ENCODE data around the gene CRKL. TPM values are rescaled to one million over a fixed set of nuclear protein-coding genes. Genes with fewer than 3 reads are reported as not detected.

The CRKL gene
- total RNA-seq, 1 donor: 38.4 TPM

- TF ChIP-seq, protein P1, sequence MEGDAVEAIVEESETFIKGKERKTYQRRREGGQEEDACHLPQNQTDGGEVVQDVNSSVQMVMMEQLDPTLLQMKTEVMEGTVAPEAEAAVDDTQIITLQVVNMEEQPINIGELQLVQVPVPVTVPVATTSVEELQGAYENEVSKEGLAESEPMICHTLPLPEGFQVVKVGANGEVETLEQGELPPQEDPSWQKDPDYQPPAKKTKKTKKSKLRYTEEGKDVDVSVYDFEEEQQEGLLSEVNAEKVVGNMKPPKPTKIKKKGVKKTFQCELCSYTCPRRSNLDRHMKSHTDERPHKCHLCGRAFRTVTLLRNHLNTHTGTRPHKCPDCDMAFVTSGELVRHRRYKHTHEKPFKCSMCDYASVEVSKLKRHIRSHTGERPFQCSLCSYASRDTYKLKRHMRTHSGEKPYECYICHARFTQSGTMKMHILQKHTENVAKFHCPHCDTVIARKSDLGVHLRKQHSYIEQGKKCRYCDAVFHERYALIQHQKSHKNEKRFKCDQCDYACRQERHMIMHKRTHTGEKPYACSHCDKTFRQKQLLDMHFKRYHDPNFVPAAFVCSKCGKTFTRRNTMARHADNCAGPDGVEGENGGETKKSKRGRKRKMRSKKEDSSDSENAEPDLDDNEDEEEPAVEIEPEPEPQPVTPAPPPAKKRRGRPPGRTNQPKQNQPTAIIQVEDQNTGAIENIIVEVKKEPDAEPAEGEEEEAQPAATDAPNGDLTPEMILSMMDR (IDR thresholded peaks at IDR 0.05; ENCODE audit: extremely low read depth, low read depth, low read length): no peak
- H3K27ac ChIP-seq (ENCODE audit: low read depth, low read length): no peak overlapping the region
- H3K4me1 ChIP-seq (ENCODE audit: insufficient read depth, low read length): peaks cover 26% of the 10 kb centered on the region
- peaks cover 7% of the 10 kb centered on the region for H3K9me3 ChIP-seq (ENCODE audit: low read depth, low read length)
- no peak for DNase-seq (ENCODE audit: insufficient read length, low spot score, missing footprints)
- no peaks in the 10 kb centered on the region for H3K36me3 ChIP-seq (ENCODE audit: insufficient read depth, low read length)
- no peak overlapping the region for H3K4me2 ChIP-seq (ENCODE audit: insufficient read depth, low read length)
- H3K27me3 ChIP-seq (ENCODE audit: insufficient read depth, low read length): no peaks in the 10 kb centered on the region
- H3K4me3 ChIP-seq (ENCODE audit: insufficient read depth, low read length): no peak overlapping the region
- H2AFZ ChIP-seq (ENCODE audit: low read length): no peak overlapping the region
- no peaks in the 10 kb centered on the region for H4K20me1 ChIP-seq (ENCODE audit: insufficient read depth, low read length)
- H3K79me2 ChIP-seq (ENCODE audit: insufficient read depth, low read length): peaks cover 15% of the 10 kb centered on the region
Measured at GRCh38 chr22:20978419-20978818, 61.2 kb downstream of the CRKL start.

DNA sequence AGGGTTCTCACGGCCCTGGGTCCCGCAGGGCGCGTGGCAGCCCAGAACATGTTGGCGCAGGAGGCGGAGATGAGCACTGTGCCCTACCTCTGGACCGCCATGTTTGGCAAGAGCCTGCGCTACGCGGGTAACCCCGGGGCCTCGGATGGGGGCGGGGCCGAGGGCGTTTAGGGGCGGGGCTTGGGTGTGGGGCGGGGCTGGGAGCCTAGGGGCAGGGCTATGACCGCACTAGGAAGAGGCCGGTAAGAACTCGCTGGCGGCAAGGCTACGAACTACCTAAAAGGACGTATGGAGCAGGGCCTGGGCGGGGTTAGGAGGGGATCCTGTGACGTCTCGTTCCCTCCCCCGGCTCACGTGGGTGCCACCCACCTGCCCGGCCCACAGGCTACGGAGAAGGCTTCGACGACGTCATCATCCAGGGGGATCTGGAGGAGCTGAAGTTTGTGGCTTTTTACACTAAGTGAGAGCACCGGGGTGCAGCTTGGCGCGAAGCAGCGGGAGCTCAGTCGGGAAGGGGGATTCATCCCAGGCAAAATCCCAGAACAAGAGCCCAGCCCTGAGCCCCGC is 62.1 kb downstream of the CRKL start:
- peaks cover 30% of the 10 kb centered on the region for H3K4me1 ChIP-seq (ENCODE audit: insufficient read depth, low read length)
- peak; percentile 97 for DNase-seq (ENCODE audit: insufficient read length, low spot score, missing footprints)
- H4K20me1 ChIP-seq (ENCODE audit: insufficient read depth, low read length): no peaks in the 10 kb centered on the region
- peaks cover 2% of the 10 kb centered on the region for H3K36me3 ChIP-seq (ENCODE audit: insufficient read depth, low read length)
- peaks cover 24% of the 10 kb centered on the region for H3K79me2 ChIP-seq (ENCODE audit: insufficient read depth, low read length)
- H3K9me3 ChIP-seq (ENCODE audit: low read depth, low read length): peaks cover 7% of the 10 kb centered on the region
- peak overlapping the region; percentile 67 for H3K4me3 ChIP-seq (ENCODE audit: insufficient read depth, low read length)
- H3K4me2 ChIP-seq (ENCODE audit: insufficient read depth, low read length): peak overlapping the region; percentile 77
- H2AFZ ChIP-seq (ENCODE audit: low read length): peak overlapping the region; percentile 92
- TF ChIP-seq, protein P1 (IDR thresholded peaks at IDR 0.05; ENCODE audit: extremely low read depth, low read depth, low read length): no peak
- no peak overlapping the region for H3K27ac ChIP-seq (ENCODE audit: low read depth, low read length)
- no peaks in the 10 kb centered on the region for H3K27me3 ChIP-seq (ENCODE audit: insufficient read depth, low read length)

GRCh38 chr22:20979940-20980453 is 62.8 kb downstream of the CRKL start:
- no peak for DNase-seq (ENCODE audit: insufficient read length, low spot score, missing footprints)
- Histone ChIP-seq H3K9me3 (ENCODE audit: low read depth, low read length) (peaks cover 7% of the 10 kb centered on the region), H2AFZ (ENCODE audit: low read length) (peak overlapping the region; percentile 92), H3K27ac (ENCODE audit: low read depth, low read length) (no peak overlapping the region), H3K4me1 (ENCODE audit: insufficient read depth, low read length) (peaks cover 30% of the 10 kb centered on the region), H3K4me3 (ENCODE audit: insufficient read depth, low read length) (peak overlapping the region; percentile 67), H3K79me2 (ENCODE audit: insufficient read depth, low read length) (peaks cover 29% of the 10 kb centered on the region), H3K27me3 (ENCODE audit: insufficient read depth, low read length) (no peaks in the 10 kb centered on the region), H3K36me3 (ENCODE audit: insufficient read depth, low read length) (peaks cover 5% of the 10 kb centered on the region), H3K4me2 (ENCODE audit: insufficient read depth, low read length) (peak overlapping the region; percentile 77), H4K20me1 (ENCODE audit: insufficient read depth, low read length) (no peaks in the 10 kb centered on the region)
- TF ChIP-seq, protein P1 (IDR thresholded peaks at IDR 0.05; ENCODE audit: extremely low read depth, low read depth, low read length): no peak

- Histone ChIP-seq H3K79me2 (ENCODE audit: insufficient read depth, low read length) (peaks cover 32% of the 10 kb centered on the region), H3K27ac (ENCODE audit: low read depth, low read length) (no peak overlapping the region), H3K9me3 (ENCODE audit: low read depth, low read length) (peaks cover 7% of the 10 kb centered on the region), H2AFZ (ENCODE audit: low read length) (no peak overlapping the region), H3K27me3 (ENCODE audit: insufficient read depth, low read length) (no peaks in the 10 kb centered on the region), H4K20me1 (ENCODE audit: insufficient read depth, low read length) (peaks cover 2% of the 10 kb centered on the region), H3K4me3 (ENCODE audit: insufficient read depth, low read length) (no peak overlapping the region), H3K4me2 (ENCODE audit: insufficient read depth, low read length) (no peak overlapping the region), H3K36me3 (ENCODE audit: insufficient read depth, low read length) (peaks cover 8% of the 10 kb centered on the region), H3K4me1 (ENCODE audit: insufficient read depth, low read length) (peaks cover 30% of the 10 kb centered on the region)
- DNase-seq (ENCODE audit: insufficient read length, low spot score, missing footprints): no peak
- TF ChIP-seq, protein P1 (IDR thresholded peaks at IDR 0.05; ENCODE audit: extremely low read depth, low read depth, low read length): no peak
Measured at GRCh38 chr22:20980523-20980922, 63.3 kb downstream of the CRKL start.
